ENCODE measurements around the gene IDE. TPM values are rescaled to one million over a fixed set of nuclear protein-coding genes. Genes with fewer than 3 reads are reported as not detected.
"Not testable (repeated sequence)": the region's sequence is repeated elsewhere in the genome, so short reads cannot be mapped to it uniquely, and the experiment has no call there.

Gene IDE
- polyA plus RNA-seq, 5 donors, result 16.0 to 25.8 (median 21.6) TPM

- no peak for DNase-seq
Observed at GRCh38 chr10:92493362-92493761, 80.5 kb downstream of the IDE start.

DNA sequence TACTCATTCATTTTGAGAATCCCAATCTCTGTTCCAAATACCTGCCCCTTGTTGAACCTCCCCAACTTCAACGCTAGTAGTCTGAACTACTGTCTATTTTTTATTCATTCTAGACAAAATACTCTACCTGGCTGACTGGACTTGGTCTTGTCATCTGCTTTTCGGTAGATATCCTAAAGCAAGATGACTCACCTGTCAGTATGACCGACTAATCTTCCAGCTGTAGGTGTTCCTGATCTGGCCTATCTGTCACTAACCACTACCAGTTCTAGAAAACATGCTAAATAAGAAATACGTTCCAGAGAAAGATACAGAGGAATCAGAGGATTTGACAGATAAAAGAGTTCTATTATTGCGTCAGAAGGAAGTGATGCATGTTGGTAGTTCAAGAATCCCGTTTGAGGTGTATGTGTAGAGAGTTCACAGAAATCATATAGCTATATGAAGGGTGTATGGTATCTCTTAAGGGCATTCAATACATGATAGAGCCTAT is 81.1 kb downstream of the IDE start:
- DNase-seq, result no peak

- DNase-seq, result no peak
Observed at GRCh38 chr10:92490387-92490786, 83.5 kb downstream of the IDE start.

- no peak for DNase-seq
Observed at GRCh38 chr10:92486637-92487036, 87.3 kb downstream of the IDE start.

DNA sequence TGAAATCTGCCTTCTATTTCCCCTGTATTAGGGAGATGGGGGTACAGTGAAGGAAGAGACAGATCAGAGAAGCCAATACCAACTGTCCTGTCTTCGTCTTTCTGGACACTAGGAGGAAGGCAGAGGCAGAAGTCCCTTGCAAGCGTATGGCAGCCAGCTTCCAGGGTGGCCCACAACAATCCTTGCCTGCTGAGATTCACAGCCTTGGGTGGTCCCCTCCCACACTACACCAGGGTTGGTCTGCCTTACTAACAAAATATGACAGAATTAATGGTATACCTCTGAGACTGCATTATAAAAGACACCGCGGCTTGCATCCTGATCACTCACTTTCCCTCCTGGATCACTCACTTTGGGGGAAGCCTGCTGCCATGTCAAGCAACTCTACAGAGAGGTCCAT is 90.4 kb downstream of the IDE start:
- DNase-seq, result no peak

GRCh38 chr10:92480413-92480812 is 93.5 kb downstream of the IDE start:
- DNase-seq, result no peak

GRCh38 chr10:92479547-92479946 is 94.3 kb downstream of the IDE start:
- no peak for DNase-seq

GRCh38 chr10:92478536-92478935 is 95.4 kb downstream of the IDE start:
- DNase-seq, result no peak

GRCh38 chr10:92475357-92475868 is 98.5 kb downstream of the IDE start:
- DNase-seq, result no peak

- DNase-seq, result no peak
Observed at GRCh38 chr10:92470026-92470425, 103.9 kb downstream of the IDE start.

- DNase-seq, result no peak
Observed at GRCh38 chr10:92464364-92464763, 109.5 kb downstream of the IDE start.

DNA sequence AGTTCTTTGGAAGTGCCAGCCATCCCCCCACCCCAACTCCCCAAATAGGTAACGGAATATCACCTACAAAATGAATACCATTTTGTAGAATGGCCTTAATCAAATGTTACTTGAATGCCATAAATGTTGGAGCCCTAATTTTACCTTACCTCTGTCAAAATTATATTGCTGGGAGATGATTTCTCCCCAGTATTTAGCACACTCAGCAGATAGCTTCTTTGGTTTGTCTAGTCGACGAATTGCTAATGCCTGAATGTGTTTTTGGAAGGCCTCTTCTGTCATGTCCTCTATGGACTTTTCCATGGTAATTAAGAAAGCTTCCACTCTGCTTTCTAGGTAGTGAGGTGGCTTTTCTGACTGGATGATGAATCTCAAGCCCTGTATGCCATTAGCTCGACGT is 110.3 kb downstream of the IDE start:
- no peak for DNase-seq

GRCh38 chr10:92454955-92455354 is 118.9 kb downstream of the IDE start:
- DNase-seq, result not testable (repeated sequence)

- DNase-seq, result no peak
Observed at GRCh38 chr10:92452313-92452712, 121.6 kb downstream of the IDE start.

DNA sequence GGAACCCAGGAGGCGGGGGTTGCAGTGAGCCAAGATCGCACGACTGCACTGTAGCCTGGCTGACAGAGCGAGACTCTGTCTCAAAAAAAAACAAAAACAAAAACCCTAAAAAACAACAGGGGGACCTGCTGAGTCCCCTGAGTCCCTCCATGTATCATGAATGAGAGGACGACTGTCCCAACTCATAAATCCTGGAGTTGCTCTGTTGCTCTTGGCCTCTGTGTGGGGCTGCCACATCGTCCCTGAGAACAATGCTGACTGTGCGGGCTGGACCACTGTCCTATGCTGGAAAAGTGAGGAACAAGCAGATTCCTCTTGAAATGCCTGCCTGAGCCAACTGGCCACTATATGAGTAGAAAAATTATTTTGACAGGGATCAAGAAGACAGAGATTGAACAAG is 122.5 kb downstream of the IDE start:
- no peak for DNase-seq

- no peak for DNase-seq
Observed at GRCh38 chr10:92450896-92451295, 123.0 kb downstream of the IDE start.

- no peak for DNase-seq
Observed at GRCh38 chr10:92440578-92440977, 133.3 kb downstream of the IDE start.

GRCh38 chr10:92438220-92438619 is 135.7 kb downstream of the IDE start:
- no peak for DNase-seq

GRCh38 chr10:92436611-92437010 is 137.3 kb downstream of the IDE start:
- no peak for DNase-seq

DNA sequence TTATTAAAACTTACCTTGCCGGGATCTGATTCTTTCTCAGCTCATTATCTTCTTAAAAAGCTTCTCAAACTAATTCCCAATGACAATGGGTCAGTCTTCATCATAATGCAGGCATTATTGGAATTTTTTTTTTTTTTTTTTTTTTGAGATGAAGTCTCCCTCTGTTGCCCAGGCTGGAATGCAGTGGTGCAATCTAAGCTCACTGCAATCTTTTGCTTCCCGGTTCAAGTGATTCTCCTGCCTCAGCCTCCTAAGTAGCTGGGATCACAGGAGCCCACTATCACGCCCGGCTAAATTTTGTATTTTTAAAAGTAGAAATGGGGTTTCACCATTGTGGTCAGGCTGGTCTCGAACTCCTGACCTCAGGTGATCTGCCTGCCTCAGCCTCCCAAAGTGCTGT is 137.8 kb downstream of the IDE start:
- not testable (repeated sequence) for DNase-seq

GRCh38 chr10:92434385-92434784 is 139.5 kb downstream of the IDE start:
- DNase-seq, result no peak

GRCh38 chr10:92432596-92432995 is 141.3 kb downstream of the IDE start:
- DNase-seq, result no peak

DNA sequence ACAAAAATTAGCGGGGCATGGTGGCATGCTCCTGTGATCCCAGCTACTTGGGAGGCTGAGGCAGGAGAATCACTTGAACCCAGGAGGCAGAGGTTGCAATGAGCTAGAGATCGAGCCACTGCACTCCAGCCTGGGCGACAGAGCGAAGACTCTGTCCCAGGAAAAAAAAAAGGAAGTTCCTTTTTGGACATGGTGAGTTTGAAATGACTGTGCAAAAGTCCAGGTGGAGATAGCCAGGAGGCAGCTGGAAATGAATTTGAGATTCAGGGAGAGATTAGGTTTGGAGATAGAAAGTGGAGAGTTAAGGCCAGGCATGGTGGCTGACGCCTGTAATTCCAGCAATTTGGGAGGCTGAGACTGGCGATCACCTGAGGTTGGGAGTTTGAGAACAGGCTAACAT is 143.8 kb downstream of the IDE start:
- no peak for DNase-seq

DNA sequence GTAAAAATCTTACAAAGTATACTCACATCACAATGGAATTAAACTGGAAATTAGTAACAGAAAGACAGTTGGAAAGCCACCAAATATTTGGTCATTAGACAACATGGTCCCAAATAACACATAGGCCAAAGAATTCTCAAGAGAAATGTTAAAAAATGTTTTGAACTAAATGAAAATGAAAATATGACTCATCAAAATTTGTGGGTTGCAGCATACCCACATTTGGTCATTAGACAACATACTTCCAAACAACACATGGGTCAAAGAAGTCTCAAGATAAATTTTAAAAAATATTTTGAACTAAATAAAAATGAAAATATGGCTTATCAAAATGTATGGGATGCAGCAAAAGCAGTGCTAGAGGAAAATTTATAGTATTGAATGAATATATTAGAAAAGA is 152.3 kb downstream of the IDE start:
- no peak for DNase-seq

All from right lung (tissue), 5 donors.